HG03039 (cell line): ENCODE results near the gene GOLGA6A.
"Not testable (repeated sequence)": the region's sequence is repeated elsewhere in the genome, so short reads cannot be mapped to it uniquely, and the experiment has no call there.

ENCODE experiments used
- ATAC-seq: cut with Tn5 transposase; IDR thresholded peaks from one replicate; pipeline ENCODE4 v1.9.1; 2021; ENCODE audit warnings: mild to moderate bottlenecking, moderate library complexity; ENCODE audit not compliant: unreplicated experiment

Gene GOLGA6A

GRCh38 chr15:74108111-74108510 is 25.8 kb upstream of the GOLGA6A start:
- ATAC-seq: no peak

- peak; percentile 44 for ATAC-seq
These were observed 17.8 kb upstream of the GOLGA6A start for GRCh38 chr15:74099963-74100733.

GRCh38 chr15:74096753-74097474 is 14.6 kb upstream of the GOLGA6A start:
- ATAC-seq: not testable (repeated sequence)

GRCh38 chr15:74095610-74096009 is 13.3 kb upstream of the GOLGA6A start:
- ATAC-seq: not testable (repeated sequence)

GRCh38 chr15:74094567-74094966 is 12.2 kb upstream of the GOLGA6A start:
- ATAC-seq: not testable (repeated sequence)

GRCh38 chr15:74075781-74076180 is 6.6 kb downstream of the GOLGA6A start:
- ATAC-seq: not testable (repeated sequence)

GRCh38 chr15:74072614-74073337 is 9.6 kb downstream of the GOLGA6A start:
- not testable (repeated sequence) for ATAC-seq

- ATAC-seq: not testable (repeated sequence)
These were observed 10.2 kb downstream of the GOLGA6A start for GRCh38 chr15:74072132-74072531.

- ATAC-seq: not testable (repeated sequence)
These were observed 10.7 kb downstream of the GOLGA6A start for GRCh38 chr15:74071645-74072044.

GRCh38 chr15:74065684-74066411 is 16.5 kb downstream of the GOLGA6A start:
- not testable (repeated sequence) for ATAC-seq

- ATAC-seq: not testable (repeated sequence)
These were observed 17.5 kb downstream of the GOLGA6A start for GRCh38 chr15:74064822-74065221.

- not testable (repeated sequence) for ATAC-seq
These were observed 18.2 kb downstream of the GOLGA6A start for GRCh38 chr15:74064183-74064582.

- ATAC-seq: not testable (repeated sequence)
These were observed 18.8 kb downstream of the GOLGA6A start for GRCh38 chr15:74063425-74064146.

GRCh38 chr15:74062671-74063070 is 19.7 kb downstream of the GOLGA6A start:
- ATAC-seq: no peak

GRCh38 chr15:74062236-74062635 is 20.1 kb downstream of the GOLGA6A start:
- no peak for ATAC-seq

GRCh38 chr15:74060251-74060650 is 22.1 kb downstream of the GOLGA6A start:
- no peak for ATAC-seq

GRCh38 chr15:74059050-74059833 is 23.1 kb downstream of the GOLGA6A start:
- not testable (repeated sequence) for ATAC-seq

- not testable (repeated sequence) for ATAC-seq
These were observed 26.0 kb downstream of the GOLGA6A start for GRCh38 chr15:74056330-74056729.

- ATAC-seq: no peak
These were observed 26.5 kb downstream of the GOLGA6A start for GRCh38 chr15:74055804-74056203.
